Right atrium auricular region (tissue), 2 donors: ENCODE measurements around the gene KIAA0825. TPM values are rescaled to one million over a fixed set of nuclear protein-coding genes. Genes with fewer than 3 reads are reported as not detected.

Experiments used
- DNase-seq: peaks from one replicate; pipeline ENCODE4 v3.0.0-alpha.2; 2019; ENCODE audit warnings: low spot score
- H3K27ac ChIP-seq, 2 donors: fragments of 200-600 bp; sonication (generic); 1 replicate in 1 of 2; 2 replicates in 1 of 2; pipeline ENCODE4 v1.5.1; 2016 to 2019
- H3K27me3 ChIP-seq, 2 donors: fragments of 200-600 bp; sonication (generic); one replicate each; pipeline versions ENCODE4 v1.5.1 to v1.6.0; 2017 to 2019
- H3K36me3 ChIP-seq: fragments of 200-600 bp; sonication (generic); one replicate; pipeline ENCODE4 v1.5.1; 2016
- H3K4me1 ChIP-seq, 2 donors: fragments of 200-600 bp; sonication (generic); one replicate each; pipeline versions ENCODE4 v1.5.1 to v1.6.0; 2017 to 2019
- H3K4me3 ChIP-seq, 2 donors: fragments of 200-600 bp; sonication (generic); 1 replicate in 1 of 2; 2 replicates in 1 of 2; pipeline ENCODE4 v1.5.1; 2017 to 2019; ENCODE audit warnings: mild to moderate bottlenecking in 1 of 2, moderate library complexity in 1 of 2
- H3K9me3 ChIP-seq, 2 donors: fragments of 200-600 bp; sonication (generic); one replicate each; pipeline ENCODE4 v1.5.1; 2019
- total RNA-seq, 2 donors: library from RNA; depleted of rRNA; stranded (reverse); fragments of >200 nt; gene quantifications; one replicate each; pipeline ENCODE4 v1.1.0, GENCODE V29; 2016
- TF ChIP-seq, protein P1 (sequence below), 2 donors: fragments of 200-600 bp; sonication (generic); IDR thresholded peaks; one replicate each; pipeline ENCODE4 v1.5.1; 2019; ENCODE audit warnings: antibody characterized with exemption in 2 of 2

The KIAA0825 gene
- total RNA-seq, 2 donors from 2014 or later = 2.4 to 4.3 TPM

DNA sequence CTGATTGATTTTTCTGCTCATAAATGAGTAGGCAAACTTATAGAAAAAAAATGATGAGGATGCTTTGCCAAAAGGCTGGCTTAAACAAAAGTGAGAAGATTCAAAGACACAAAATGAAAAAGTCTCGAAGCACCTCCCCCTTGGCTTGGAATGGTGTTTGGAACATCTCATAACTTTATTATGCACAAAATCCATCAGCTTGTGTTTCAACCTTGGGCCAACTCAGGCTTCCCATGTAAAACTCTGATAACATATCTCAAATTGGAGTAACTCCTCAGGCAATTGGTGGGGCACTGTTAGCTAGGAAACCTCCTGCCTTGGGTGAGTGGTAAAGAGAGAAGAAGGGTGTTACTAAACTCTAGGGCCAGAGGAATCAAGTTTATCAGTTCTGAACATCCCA is 176.3 kb downstream of the KIAA0825 start:
- Histone ChIP-seq H3K27ac (no peak overlapping the region), H3K36me3 (no peaks in the 10 kb centered on the region), H3K4me3 (no peak overlapping the region), H3K9me3 (no peaks in the 10 kb centered on the region), H3K27me3 (no peaks in the 10 kb centered on the region), H3K4me1 (no peaks in the 10 kb centered on the region)
- TF ChIP-seq, protein P1, sequence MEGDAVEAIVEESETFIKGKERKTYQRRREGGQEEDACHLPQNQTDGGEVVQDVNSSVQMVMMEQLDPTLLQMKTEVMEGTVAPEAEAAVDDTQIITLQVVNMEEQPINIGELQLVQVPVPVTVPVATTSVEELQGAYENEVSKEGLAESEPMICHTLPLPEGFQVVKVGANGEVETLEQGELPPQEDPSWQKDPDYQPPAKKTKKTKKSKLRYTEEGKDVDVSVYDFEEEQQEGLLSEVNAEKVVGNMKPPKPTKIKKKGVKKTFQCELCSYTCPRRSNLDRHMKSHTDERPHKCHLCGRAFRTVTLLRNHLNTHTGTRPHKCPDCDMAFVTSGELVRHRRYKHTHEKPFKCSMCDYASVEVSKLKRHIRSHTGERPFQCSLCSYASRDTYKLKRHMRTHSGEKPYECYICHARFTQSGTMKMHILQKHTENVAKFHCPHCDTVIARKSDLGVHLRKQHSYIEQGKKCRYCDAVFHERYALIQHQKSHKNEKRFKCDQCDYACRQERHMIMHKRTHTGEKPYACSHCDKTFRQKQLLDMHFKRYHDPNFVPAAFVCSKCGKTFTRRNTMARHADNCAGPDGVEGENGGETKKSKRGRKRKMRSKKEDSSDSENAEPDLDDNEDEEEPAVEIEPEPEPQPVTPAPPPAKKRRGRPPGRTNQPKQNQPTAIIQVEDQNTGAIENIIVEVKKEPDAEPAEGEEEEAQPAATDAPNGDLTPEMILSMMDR (IDR thresholded peaks at IDR 0.05) = no peak
- DNase-seq = no peak

DNA sequence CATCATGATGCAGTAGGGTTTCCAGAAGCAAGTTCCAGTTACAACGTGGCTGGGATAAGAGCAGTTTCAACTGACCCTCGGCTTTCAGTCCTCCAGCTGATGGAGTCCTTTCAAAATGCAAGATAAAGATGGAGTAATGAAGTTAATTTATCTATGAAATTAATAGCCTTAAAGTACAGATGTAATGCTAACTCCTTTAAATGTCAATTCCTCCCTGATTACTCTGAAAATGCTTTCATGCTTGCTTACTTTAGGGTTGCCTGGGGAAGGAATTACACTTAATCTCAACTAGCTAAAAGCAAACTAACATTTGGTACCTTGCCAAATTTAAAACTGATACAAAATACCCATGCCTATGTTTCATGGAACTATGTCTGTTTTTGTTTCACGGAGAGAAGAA is 178.4 kb downstream of the KIAA0825 start:
- H3K36me3 ChIP-seq = no peaks in the 10 kb centered on the region
- no peaks in the 10 kb centered on the region for H3K9me3 ChIP-seq
- H3K27ac ChIP-seq = no peak overlapping the region
- H3K27me3 ChIP-seq = no peaks in the 10 kb centered on the region
- no peak for DNase-seq
- H3K4me3 ChIP-seq = no peak overlapping the region
- TF ChIP-seq, protein P1 (IDR thresholded peaks at IDR 0.05) = no peak
- no peaks in the 10 kb centered on the region for H3K4me1 ChIP-seq

DNA sequence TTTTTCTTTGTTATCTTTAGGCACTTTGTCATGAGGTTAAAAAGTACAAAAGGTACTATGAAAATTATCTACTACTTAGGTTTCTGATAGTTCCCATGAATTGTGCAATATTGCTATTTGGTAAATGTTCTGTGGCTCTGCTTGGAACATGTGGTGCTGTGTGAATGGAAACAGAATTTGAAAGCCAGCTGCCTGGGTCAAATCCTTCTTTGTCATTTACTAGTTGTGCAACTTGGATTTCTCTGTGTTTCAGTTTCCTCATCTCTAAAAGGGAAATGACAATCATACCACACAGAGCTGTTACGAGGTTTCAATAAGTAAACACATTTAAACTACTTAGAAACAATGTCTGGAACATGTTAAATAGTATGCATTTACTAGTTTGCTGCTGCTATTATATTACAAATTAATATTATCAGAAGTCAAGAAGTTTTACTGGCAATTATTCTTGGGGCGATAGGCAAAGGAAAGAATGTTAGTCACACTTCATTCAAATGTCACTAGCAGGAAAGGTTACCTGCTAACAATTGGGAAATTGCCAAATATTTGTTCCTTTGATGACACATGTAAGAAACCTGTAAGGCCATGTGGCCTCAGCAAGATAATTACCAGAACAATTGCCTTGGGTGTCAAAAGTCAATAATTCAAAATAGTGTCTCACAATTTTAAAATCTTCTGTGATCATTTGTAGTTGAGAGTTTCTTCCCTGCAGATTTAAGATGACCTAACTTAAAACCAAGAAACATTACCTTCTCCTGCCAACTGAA is 184.8 kb downstream of the KIAA0825 start:
- peak overlapping the region; percentile 33 to 67 for H3K27ac ChIP-seq

DNA sequence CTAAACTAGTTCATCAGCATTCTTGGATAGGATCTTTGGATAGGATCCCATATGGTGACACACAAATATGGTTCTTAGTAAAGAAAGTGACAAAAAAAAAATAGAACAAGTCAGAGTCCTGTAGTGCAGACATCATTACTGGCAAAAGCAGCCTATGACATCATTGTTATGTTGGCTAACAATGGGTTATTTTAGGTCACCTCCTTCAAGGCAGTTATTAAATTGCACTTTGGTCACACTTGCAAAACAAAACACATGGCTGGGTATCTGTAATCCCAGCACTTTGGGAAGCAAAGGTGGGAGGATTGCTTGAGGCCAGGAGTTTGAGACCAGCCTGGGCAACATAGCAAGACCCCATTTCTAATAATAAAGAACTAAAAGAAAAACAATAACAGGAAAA is 185.9 kb downstream of the KIAA0825 start:
- no peaks in the 10 kb centered on the region for H3K27me3 ChIP-seq
- H3K36me3 ChIP-seq = no peaks in the 10 kb centered on the region
- TF ChIP-seq, protein P1 (IDR thresholded peaks at IDR 0.05) = no peak
- H3K4me3 ChIP-seq = no peak overlapping the region
- DNase-seq = no peak
- peaks cover 0 to 7% of the 10 kb centered on the region in 2 donors for H3K4me1 ChIP-seq
- H3K9me3 ChIP-seq = peaks cover 0 to 4% of the 10 kb centered on the region in 2 donors
- peak overlapping the region in 1 of 2 donors; percentile 67 for H3K27ac ChIP-seq

More for the DNA sequence above, 184.8 kb downstream of the KIAA0825 start:
- H3K27me3 ChIP-seq = no peaks in the 10 kb centered on the region
- peaks cover 0 to 4% of the 10 kb centered on the region in 2 donors for H3K9me3 ChIP-seq
- no peaks in the 10 kb centered on the region for H3K36me3 ChIP-seq
- no peak overlapping the region for H3K4me3 ChIP-seq
- H3K4me1 ChIP-seq = peaks cover 0 to 7% of the 10 kb centered on the region in 2 donors
- TF ChIP-seq, protein P1 (IDR thresholded peaks at IDR 0.05) = no peak
- peak; percentile 68 for DNase-seq

DNA sequence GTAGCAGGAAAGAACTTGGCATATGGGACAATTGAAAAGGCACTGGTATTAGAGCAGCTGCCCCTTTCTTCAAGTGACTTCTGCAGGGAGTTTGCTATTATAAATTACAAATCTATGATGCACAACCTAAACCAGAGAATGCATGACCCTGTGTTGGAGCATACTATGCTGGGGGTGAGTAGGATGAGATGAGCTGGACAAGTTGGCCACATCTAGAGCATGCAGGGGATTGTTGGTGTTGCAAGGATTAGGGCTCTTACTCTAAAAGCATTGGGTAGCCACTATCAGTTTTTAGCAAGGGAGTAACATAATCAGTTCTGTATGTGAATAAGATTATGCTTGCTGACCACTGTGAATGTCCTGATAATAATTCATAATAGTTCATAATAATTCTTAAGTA is 186.7 kb downstream of the KIAA0825 start:
- H3K4me3 ChIP-seq = no peak overlapping the region
- H3K4me1 ChIP-seq = peaks cover 0 to 7% of the 10 kb centered on the region in 2 donors
- H3K36me3 ChIP-seq = no peaks in the 10 kb centered on the region
- H3K9me3 ChIP-seq = peaks cover 0 to 4% of the 10 kb centered on the region in 2 donors
- no peaks in the 10 kb centered on the region for H3K27me3 ChIP-seq
- TF ChIP-seq, protein P1 (IDR thresholded peaks at IDR 0.05) = no peak
- no peak overlapping the region for H3K27ac ChIP-seq
- no peak for DNase-seq
